ENCODE data around the gene DCTN3. TPM values are rescaled to one million over a fixed set of nuclear protein-coding genes. Genes with fewer than 3 reads are reported as not detected.

The DCTN3 gene
- 100 to 1,000 TPM in 1 of 2 donors, 10 to 100 TPM in 1; 79.8 to 141 TPM for total RNA-seq

DNA sequence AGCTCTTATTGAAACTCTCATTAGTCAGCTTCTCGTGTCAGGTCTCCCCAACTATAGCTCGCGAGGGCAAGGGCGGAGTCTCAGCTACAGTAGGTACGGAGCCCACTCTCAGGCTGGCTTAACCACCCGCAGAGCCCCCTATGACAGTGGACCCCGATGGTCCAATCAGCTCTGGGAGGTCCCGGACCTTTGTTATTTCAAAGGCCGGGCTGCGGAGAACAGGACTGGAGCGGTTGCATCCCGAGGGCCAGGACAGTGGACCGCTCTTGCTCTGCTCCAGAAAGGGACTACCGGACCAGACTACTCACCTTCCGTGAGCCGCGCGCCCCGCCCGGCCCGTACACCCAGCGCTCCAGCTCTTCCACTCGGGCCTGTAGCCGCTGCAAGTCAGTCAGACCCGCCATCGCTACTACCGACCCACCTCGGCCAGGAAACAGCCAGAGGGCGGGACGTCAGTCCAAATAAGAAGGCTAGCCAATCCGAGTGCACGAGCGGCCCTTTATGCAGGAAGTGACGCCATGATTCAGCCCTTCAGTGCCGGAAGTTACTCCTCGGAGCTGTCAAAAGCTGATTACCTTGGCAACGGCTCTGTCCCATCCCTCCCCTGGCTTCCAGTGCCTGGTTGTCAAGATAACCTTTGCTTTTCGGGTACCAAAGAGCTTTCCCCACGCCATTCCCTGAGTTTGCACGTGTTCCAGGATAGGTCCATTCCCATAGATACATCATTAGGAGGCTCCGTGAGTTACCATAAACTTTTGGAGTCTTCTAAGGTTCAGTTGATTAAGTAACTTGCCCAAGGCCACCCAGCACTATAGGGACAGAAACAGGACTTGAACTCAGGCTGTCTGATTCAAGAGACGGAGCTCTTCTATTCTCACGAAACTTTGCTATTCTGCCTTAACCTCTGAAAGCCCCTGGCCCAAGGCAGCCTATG, at the start of gene DCTN3:
Gene DCTN3, minus strand, starts transcription at position 435 of the 934 bp plus-strand sequence. Its CDS starts 31 bp downstream, at position 404.
- DNase-seq (ENCODE audit: low spot score) (peak; percentile 95), ATAC-seq (peak; percentile 98 to 99)
- H3K36me3 Mint-ChIP-seq: peaks cover 8% of the 10 kb centered on the region
- H3K27me3 Mint-ChIP-seq: peaks cover 17 to 19% of the 10 kb centered on the region in 2 donors
- H3K4me3 Mint-ChIP-seq: peak within 1 kb of the TSS; percentile 99
- H3K9me3 Mint-ChIP-seq: no peaks in the 10 kb centered on the region
- peak within 1 kb of the TSS; percentile 85 to 97 for H3K27ac Mint-ChIP-seq
- peaks cover 26% of the 10 kb centered on the region in 2 donors for H3K4me1 Mint-ChIP-seq (ENCODE audit: low read depth in 2 of 2)

DNA sequence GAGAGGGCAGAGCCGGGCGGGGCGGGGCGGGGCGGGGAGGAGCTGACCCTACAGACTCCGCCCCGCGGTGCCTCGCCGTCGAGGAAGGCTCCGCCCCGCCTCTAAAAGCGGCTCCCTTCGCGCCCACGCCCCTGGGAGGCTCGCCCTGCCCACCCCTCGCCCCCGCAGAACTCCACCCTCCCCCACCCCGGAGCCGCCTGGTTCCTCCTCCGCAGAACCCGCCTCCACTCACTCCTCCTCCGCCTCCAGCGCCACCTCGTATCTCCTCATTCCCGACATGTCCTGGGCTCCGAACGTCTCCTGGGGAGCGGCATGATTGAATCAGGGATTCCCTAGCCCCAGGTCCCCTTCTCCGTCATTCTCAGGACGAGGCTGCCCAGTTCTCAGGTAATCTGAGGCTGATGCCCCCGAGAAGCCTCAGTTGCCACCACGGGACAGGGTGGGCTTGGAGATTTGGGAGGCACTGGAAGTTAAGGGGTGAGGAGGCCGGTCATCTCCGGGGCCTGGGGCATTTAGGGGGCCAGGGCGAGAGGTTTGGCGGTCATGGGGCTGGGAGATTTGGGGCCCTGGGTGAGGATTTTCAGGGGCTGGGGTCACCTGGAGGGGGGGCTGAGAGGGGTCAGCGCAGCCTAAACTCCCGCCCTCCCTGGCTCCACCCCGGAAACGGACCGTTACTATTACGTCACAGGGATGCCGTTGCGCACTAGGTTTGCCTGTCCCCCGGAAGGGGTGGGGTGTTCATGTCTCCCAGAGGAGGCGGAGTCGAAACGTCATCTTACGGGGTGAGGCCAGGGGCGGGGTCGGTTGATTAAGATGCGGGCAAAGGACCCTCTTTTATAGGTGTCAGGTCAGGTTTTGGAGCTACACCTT, 45.3 kb upstream of the DCTN3 start:
- peaks cover 18 to 23% of the 10 kb centered on the region in 2 donors for H3K4me1 Mint-ChIP-seq (ENCODE audit: low read depth in 2 of 2)
- H3K27ac Mint-ChIP-seq: peak overlapping the region; percentile 76 to 85
- H3K27me3 Mint-ChIP-seq: no peaks in the 10 kb centered on the region
- ATAC-seq: peak; percentile 91 to 93
- no peaks in the 10 kb centered on the region for H3K9me3 Mint-ChIP-seq
- peak overlapping the region; percentile 88 for H3K4me3 Mint-ChIP-seq
- DNase-seq (ENCODE audit: low spot score): peak; percentile 93
- H3K36me3 Mint-ChIP-seq: no peaks in the 10 kb centered on the region

DNA sequence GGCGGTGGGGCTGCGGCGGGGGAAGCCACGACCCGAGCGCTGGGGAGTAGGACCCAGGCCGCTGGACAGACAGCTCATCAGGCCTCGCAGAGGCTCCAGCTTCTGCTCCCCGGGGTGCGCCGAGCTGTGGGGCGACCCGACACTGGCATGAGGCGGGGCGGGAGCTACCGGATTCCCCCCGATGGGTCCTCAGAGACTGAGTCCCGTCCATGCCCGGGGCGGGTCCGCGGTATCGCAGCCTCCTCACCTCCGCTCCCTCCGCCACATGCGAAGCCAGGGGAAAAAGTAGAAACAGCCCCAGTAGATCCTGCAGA, 44.7 kb upstream of the DCTN3 start:
- Mint-ChIP-seq H3K4me1 (ENCODE audit: low read depth in 2 of 2) (peaks cover 18 to 23% of the 10 kb centered on the region in 2 donors), H3K27ac (peak overlapping the region; percentile 14 to 85), H3K9me3 (no peaks in the 10 kb centered on the region), H3K36me3 (no peaks in the 10 kb centered on the region), H3K4me3 (peak overlapping the region; percentile 88), H3K27me3 (no peaks in the 10 kb centered on the region)
- DNase-seq (ENCODE audit: low spot score): no peak
- no peak for ATAC-seq

DNA sequence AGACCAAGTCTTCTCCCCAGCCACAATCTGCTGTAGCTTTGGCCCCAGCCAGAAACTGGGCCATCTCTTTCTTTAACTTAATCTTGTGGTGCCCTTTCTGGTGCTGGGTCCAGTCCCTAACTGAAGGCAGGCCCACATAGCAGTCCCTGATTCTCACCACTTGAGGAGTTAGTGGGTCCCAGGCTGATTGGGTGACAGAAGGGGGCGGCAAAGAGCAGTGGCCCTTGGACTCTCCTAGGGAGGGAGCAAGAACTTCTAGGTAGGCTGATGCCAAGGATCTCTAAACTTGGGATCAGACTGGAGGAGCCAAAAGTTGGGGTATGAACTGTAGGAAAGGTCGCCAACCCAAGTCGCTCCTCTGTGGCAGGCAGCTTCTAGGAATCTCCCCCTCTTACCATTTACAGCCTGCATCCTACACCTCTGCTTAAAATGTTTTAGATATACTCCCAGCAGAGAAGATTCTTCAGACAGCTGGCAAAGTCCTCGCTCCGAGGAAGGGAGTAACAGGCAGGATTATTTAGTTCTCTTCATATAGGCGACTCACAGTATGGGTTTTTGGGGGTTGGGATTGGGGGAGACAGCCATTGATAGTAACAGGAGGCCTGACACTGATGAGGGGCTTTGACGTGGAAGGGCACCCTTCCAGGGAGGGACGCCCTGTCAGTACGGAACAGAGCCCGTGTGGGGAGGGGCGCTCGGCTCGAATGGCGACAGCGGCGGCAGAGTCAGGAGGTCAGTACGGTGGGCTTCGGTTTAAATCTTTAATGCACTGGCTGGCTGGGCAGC, 44.2 kb upstream of the DCTN3 start:
- Mint-ChIP-seq H3K36me3 (no peaks in the 10 kb centered on the region), H3K4me3 (peak overlapping the region; percentile 88), H3K9me3 (no peaks in the 10 kb centered on the region), H3K27me3 (no peaks in the 10 kb centered on the region), H3K4me1 (ENCODE audit: low read depth in 2 of 2) (peaks cover 18 to 23% of the 10 kb centered on the region in 2 donors), H3K27ac (peak overlapping the region; percentile 14 to 79)
- peak; percentile 82 for DNase-seq (ENCODE audit: low spot score)
- ATAC-seq: peak in 1 of 2 donors; percentile 53

DNA sequence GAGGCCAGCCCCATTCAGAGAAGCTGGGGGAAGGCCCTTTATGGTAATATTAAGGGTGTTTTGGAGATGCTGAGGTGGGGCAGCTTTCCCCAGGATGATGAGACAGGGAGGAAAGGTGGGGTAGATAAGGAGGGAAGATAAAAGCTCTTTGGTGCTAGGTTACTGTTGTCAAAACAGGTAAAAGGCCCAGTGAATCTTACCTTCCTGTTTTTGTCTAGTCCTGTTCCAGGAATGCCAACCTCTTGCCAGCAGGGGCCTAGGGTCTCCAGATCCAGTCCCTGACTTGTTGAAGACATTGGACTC, 43.0 kb upstream of the DCTN3 start:
- ATAC-seq: no peak
- no peaks in the 10 kb centered on the region for H3K36me3 Mint-ChIP-seq
- H3K27ac Mint-ChIP-seq: peak overlapping the region in 1 of 2 donors; percentile 79
- H3K4me3 Mint-ChIP-seq: no peak overlapping the region
- DNase-seq (ENCODE audit: low spot score): no peak
- H3K27me3 Mint-ChIP-seq: no peaks in the 10 kb centered on the region
- H3K4me1 Mint-ChIP-seq (ENCODE audit: low read depth in 2 of 2): peaks cover 18 to 23% of the 10 kb centered on the region in 2 donors
- H3K9me3 Mint-ChIP-seq: no peaks in the 10 kb centered on the region

DNA sequence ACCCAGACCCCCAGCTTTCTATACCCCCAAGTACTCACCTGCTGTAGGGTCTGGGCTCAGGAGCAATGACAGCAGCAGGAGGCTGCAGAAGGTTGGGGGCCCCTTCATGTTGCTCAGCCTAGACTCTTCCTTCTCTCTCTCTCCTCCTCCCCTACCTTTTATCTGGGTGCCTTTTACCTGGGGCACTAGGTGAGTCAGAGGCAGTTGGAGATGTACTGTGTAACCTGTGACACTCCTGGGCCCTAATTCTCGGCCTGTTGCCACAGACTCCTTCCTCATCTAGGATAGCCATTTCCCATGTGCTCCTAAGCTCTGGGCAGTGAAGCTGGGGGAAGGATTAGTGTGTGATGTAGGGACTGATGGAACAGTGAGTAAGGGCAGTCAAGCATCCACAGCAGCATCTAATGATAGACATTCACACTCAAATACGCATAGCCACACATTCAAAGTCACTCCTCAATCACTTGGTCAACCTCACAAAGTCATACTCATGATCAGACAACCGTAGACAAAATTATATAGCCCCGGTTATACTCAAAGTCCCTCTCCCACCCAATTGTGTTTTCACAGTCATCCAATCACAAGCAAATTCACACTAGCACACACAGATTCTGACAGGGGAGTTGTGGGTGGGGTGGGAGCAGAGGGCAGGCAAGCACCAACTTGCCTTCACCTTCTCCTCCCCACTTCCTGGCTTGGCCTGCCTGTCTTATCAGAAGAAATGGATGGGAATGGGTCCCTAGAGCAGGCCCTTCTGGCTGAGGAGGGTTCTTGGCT, 42.4 kb upstream of the DCTN3 start, which contains the start of gene CCL27:
Gene CCL27, minus strand, starts transcription at position 132 of the 777 bp plus-strand sequence. Its CDS starts 24 bp downstream, at position 108.
- H3K9me3 Mint-ChIP-seq: no peaks in the 10 kb centered on the region
- DNase-seq (ENCODE audit: low spot score): no peak
- H3K27me3 Mint-ChIP-seq: no peaks in the 10 kb centered on the region
- H3K27ac Mint-ChIP-seq: peak within 1 kb of the TSS in 1 of 2 donors; percentile 79
- ATAC-seq: no peak
- H3K4me3 Mint-ChIP-seq: no peak within 1 kb of the TSS
- peaks cover 18 to 23% of the 10 kb centered on the region in 2 donors for H3K4me1 Mint-ChIP-seq (ENCODE audit: low read depth in 2 of 2)
- H3K36me3 Mint-ChIP-seq: no peaks in the 10 kb centered on the region

DNA sequence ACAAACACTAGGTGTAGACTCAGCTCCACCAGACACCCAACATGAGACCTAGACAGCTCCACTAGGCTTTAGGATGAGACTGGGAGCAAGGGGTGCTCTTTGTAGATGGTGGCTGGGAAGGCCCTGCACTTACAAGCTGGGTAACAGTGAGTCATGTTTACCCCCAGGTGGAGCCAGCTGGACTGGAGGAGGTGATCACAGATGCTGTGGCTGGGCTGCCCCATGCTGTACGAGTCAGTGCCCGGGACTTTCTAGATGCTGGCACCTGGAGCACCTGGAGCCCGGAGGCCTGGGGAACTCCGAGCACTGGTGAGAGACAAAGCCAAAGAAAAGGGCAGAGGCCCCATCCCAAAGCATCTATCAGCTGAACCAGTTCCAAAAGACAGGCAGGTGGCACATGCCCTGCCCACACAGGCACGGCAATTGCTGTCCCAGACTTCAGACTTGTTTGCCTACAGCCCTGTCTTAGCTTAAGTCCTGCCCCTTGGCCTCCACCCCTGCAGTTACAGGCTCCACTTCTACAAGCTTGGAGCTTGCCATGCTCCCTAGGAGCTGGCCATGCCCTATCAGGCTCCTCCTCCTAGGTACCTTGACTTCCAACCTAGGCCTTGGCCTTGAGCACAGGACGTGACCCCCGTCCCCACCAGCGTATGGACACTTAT, 39.4 kb upstream of the DCTN3 start:
- H3K27me3 Mint-ChIP-seq: no peaks in the 10 kb centered on the region
- ATAC-seq: no peak
- no peak overlapping the region for H3K4me3 Mint-ChIP-seq
- no peaks in the 10 kb centered on the region for H3K9me3 Mint-ChIP-seq
- peaks cover 12 to 15% of the 10 kb centered on the region in 2 donors for H3K4me1 Mint-ChIP-seq (ENCODE audit: low read depth in 2 of 2)
- no peak overlapping the region for H3K27ac Mint-ChIP-seq
- no peaks in the 10 kb centered on the region for H3K36me3 Mint-ChIP-seq
- no peak for DNase-seq (ENCODE audit: low spot score)

DNA sequence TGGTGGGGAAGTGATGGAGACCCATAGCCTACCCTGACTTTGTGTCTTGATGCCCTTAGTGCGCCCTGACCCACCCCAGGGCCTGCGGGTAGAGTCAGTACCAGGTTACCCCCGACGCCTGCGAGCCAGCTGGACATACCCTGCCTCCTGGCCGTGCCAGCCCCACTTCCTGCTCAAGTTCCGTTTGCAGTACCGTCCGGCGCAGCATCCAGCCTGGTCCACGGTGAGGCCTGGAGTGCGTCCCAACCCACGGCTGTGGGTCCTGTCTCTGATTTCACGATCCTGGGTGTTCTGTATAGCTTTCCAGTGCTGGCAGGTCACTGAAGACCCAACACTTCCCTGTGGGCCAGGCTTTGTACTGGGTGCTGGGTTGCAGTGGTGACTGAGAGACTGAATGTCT, 38.2 kb upstream of the DCTN3 start:
- DNase-seq (ENCODE audit: low spot score) (no peak), ATAC-seq (no peak)
- Mint-ChIP-seq H3K4me1 (ENCODE audit: low read depth in 2 of 2) (peaks cover 3 to 7% of the 10 kb centered on the region in 2 donors), H3K36me3 (no peaks in the 10 kb centered on the region), H3K4me3 (no peak overlapping the region), H3K9me3 (no peaks in the 10 kb centered on the region), H3K27ac (no peak overlapping the region), H3K27me3 (no peaks in the 10 kb centered on the region)

DNA sequence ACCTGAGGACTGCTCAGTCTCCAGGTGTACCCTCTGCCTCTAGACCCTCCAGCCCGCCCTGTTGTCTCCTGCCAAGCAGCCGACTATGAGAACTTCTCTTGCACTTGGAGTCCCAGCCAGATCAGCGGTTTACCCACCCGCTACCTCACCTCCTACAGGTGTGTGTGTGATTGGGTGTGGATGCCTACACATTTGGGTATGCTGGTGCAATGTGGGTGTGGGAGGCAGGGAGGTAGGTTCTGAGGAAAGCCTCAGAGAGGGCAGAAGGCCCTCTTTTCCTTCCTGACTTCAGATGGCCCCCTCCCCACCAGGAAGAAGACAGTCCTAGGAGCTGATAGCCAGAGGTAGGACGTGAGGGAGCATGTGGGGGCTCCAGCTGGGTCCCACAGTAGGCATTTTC, 36.7 kb upstream of the DCTN3 start:
- no peaks in the 10 kb centered on the region for H3K9me3 Mint-ChIP-seq
- peaks cover 15% of the 10 kb centered on the region in 2 donors for H3K4me1 Mint-ChIP-seq (ENCODE audit: low read depth in 2 of 2)
- no peak overlapping the region for H3K4me3 Mint-ChIP-seq
- ATAC-seq (no peak), DNase-seq (ENCODE audit: low spot score) (no peak)
- H3K36me3 Mint-ChIP-seq: no peaks in the 10 kb centered on the region
- no peak overlapping the region for H3K27ac Mint-ChIP-seq
- H3K27me3 Mint-ChIP-seq: no peaks in the 10 kb centered on the region

DNA sequence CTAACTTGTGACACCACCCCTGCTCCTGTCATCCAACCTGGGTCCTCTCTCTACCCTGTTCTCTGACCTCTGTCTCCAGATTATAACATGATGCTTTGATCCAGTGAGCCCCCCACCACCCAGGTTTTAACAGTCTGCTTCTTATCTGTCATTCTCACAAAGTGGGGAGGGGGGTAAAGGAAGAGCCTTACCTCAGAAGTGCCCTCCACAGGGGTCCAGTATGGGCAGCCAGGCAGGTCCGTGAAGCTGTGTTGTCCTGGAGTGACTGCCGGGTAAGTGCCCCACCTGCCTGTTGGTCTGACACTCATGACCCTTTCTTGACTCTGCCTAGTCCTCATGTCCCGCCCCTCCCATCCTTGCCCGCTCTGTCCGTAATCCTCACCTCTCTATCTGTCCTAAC, 35.1 kb upstream of the DCTN3 start:
- Mint-ChIP-seq H3K4me1 (ENCODE audit: low read depth in 2 of 2) (peaks cover 15% of the 10 kb centered on the region in 2 donors), H3K27me3 (no peaks in the 10 kb centered on the region), H3K36me3 (no peaks in the 10 kb centered on the region), H3K27ac (no peak overlapping the region), H3K4me3 (no peak overlapping the region), H3K9me3 (no peaks in the 10 kb centered on the region)
- no peak for DNase-seq (ENCODE audit: low spot score)
- no peak for ATAC-seq

DNA sequence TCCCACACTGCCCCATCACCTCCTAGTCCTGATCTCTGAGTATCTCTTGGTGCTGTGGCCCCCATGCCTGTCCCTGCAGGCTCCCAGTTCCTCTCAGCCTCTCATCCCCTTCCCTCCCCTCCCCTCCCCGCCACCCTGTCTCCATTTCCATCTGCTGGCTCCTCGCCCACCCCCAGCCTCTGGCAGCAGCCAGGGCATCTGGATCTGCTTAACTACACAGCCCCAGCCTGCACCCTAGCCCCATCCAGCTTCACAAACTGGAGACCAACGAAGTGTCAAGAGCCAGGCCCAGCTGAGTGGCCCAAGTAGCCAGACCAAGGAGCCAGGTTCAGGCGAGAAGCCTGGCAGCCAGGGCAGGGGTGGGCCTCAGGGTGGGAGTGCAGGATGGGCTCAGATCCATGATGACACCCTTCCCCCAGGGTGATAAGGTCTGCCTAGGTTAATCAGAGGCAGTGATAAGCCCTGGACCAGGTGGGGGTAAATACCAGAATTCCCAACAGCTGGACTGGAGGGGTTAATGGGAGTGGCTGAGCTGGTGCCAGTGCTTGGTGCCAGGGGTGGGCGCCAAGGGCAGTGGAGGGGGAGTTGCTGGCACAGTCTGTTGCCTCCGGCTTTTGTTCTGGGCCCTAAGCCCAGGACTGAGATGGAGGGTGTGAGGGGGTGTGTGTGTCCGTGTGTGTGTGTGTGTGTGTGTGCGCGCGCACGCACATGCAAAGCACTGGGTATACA, 34.2 kb upstream of the DCTN3 start:
- no peak overlapping the region for H3K4me3 Mint-ChIP-seq
- ATAC-seq: no peak
- H3K36me3 Mint-ChIP-seq: no peaks in the 10 kb centered on the region
- peak overlapping the region in 1 of 2 donors; percentile 15 for H3K27ac Mint-ChIP-seq
- no peak for DNase-seq (ENCODE audit: low spot score)
- no peaks in the 10 kb centered on the region for H3K27me3 Mint-ChIP-seq
- peaks cover 15% of the 10 kb centered on the region in 2 donors for H3K4me1 Mint-ChIP-seq (ENCODE audit: low read depth in 2 of 2)
- no peaks in the 10 kb centered on the region for H3K9me3 Mint-ChIP-seq

Data from natural killer cell treated with Interleukin-12 subunit alpha and Interleukin-12 subunit beta and Interleukin-15 and Interleukin-18, amount 100 ng/mL, for 72 hours (primary cell).